Upper lobe of left lung (tissue), 4 donors: ENCODE measurements around the gene ALPK1.

ENCODE experiments used
- POLR2A ChIP-seq, 4 donors: fragments of 450-650 bp; IDR thresholded peaks; one replicate each; pipeline ENCODE4 v1.5.1; 2016 to 2017; ENCODE audit warnings: antibody characterized with exemption in 4 of 4, mild to moderate bottlenecking in 2 of 4
- TF ChIP-seq, protein P1 (sequence below), 6 experiments: fragments of 450-650 bp in 4 of 6; fragments of 200-600 bp in 2 of 6; sonication (generic) in 2 of 6; IDR thresholded peaks; one replicate each; pipeline ENCODE4 v1.5.1; 2016 to 2019; ENCODE audit warnings: antibody characterized with exemption in 6 of 6

DNA sequence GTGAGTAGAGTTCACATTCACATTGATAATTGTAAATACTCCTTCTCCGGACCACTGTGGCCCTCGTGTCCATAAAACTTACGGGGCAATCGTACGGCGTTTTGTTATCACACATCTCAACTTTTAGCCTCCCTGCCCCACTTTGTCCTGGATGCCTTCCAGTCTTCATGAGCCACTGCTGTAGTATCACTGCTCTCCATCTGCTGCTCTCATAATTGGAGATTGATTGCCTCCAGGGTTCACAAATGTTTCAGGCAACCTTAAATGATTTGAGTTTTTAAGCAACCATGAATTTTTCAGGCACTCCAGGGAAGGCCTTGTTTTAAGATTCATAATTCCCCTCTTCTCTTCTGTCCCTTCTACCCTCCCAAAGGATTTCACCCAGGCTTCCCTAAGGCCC is 28.4 kb downstream of the ALPK1 start:
- TF ChIP-seq, protein P1, sequence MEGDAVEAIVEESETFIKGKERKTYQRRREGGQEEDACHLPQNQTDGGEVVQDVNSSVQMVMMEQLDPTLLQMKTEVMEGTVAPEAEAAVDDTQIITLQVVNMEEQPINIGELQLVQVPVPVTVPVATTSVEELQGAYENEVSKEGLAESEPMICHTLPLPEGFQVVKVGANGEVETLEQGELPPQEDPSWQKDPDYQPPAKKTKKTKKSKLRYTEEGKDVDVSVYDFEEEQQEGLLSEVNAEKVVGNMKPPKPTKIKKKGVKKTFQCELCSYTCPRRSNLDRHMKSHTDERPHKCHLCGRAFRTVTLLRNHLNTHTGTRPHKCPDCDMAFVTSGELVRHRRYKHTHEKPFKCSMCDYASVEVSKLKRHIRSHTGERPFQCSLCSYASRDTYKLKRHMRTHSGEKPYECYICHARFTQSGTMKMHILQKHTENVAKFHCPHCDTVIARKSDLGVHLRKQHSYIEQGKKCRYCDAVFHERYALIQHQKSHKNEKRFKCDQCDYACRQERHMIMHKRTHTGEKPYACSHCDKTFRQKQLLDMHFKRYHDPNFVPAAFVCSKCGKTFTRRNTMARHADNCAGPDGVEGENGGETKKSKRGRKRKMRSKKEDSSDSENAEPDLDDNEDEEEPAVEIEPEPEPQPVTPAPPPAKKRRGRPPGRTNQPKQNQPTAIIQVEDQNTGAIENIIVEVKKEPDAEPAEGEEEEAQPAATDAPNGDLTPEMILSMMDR (IDR thresholded peaks at IDR 0.05): no peak
- TF ChIP-seq POLR2A (IDR thresholded peaks at IDR 0.05): no peak
